Measurements from ENCODE around the gene ABCF3.

The ABCF3 gene

DNA sequence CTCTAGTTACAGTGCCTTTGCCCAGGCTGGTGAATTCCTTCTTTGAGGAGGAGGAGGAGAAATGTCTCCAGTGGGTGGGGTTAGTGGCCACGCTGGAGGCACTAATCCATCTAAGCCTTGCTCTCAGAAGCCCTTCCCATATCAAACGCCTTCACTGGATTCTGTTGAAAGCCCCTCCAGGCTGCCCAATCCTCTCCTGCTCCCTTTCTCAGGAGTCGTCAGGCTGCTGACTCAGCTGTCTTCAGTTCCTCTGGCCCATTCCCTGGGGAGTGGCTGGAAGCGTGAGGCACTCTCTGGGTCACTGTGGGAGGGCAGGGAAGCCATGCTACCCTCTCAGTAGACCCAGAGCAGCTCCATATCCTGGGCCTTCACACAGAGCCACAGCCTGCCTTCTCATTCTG lies 8.7 kb upstream of the ABCF3 start:
- TF ChIP-seq CTCF (IDR thresholded peaks at IDR 0.05; ENCODE audit: insufficient read depth, low read depth, low read length, missing control alignments): no peak
- no peak for DNase-seq (ENCODE audit: low read depth)
- H3K4me3 ChIP-seq (ENCODE audit: low read depth, low read length): no peak overlapping the region

- no peak overlapping the region for H3K4me3 ChIP-seq (ENCODE audit: low read depth, low read length)
- DNase-seq (ENCODE audit: low read depth): no peak
- TF ChIP-seq CTCF (IDR thresholded peaks at IDR 0.05; ENCODE audit: insufficient read depth, low read depth, low read length, missing control alignments): no peak
Observed at GRCh38 chr3:184177767-184178306, 8.2 kb upstream of the ABCF3 start.

GRCh38 chr3:184178521-184179138 lies 7.4 kb upstream of the ABCF3 start:
- DNase-seq (ENCODE audit: low read depth): no peak
- no peak overlapping the region for H3K4me3 ChIP-seq (ENCODE audit: low read depth, low read length)
- TF ChIP-seq CTCF (IDR thresholded peaks at IDR 0.05; ENCODE audit: insufficient read depth, low read depth, low read length, missing control alignments): no peak

DNA sequence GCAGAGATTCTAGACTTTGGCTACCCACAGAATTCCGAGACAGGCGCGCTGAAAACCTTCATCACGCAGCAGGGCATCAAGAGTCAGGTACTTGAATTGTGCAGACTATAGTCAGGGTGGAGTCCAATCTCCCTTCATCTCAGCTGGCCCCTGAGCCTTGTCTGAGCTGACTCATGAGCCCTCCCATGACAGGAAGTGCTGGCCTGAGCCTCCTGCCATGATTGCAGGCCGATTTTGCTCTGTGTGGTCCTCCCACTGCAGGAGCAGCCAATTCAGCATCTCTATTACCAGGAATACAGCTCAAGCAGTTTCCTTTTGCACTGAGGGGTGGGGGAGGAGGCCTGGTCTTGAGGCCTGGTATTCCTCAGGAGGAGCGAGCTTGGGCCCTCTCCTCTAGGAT lies 5.8 kb upstream of the ABCF3 start:
- no peak for DNase-seq (ENCODE audit: low read depth)
- TF ChIP-seq CTCF (IDR thresholded peaks at IDR 0.05; ENCODE audit: insufficient read depth, low read depth, low read length, missing control alignments): no peak
- H3K4me3 ChIP-seq (ENCODE audit: low read depth, low read length): no peak overlapping the region

DNA sequence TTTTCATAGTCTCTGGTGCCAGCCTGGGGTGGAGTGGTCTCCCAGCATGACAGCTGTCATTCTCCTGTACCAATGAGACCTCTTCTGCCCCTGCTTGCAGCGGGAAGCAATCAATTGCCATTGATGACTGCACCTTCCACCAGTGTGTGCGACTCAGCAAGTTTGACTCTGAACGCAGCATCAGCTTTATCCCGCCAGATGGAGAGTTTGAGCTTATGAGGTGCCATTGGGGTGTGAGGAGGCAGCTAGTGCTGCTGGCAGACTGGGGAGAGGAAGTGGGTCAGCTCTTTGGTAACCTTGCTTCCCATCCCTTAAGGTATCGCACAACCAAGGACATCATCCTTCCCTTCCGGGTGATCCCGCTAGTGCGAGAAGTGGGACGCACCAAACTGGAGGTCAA lies 4.4 kb upstream of the ABCF3 start:
- DNase-seq (ENCODE audit: low read depth): no peak
- no peak overlapping the region for H3K4me3 ChIP-seq (ENCODE audit: low read depth, low read length)
- TF ChIP-seq CTCF (IDR thresholded peaks at IDR 0.05; ENCODE audit: insufficient read depth, low read depth, low read length, missing control alignments): no peak

DNA sequence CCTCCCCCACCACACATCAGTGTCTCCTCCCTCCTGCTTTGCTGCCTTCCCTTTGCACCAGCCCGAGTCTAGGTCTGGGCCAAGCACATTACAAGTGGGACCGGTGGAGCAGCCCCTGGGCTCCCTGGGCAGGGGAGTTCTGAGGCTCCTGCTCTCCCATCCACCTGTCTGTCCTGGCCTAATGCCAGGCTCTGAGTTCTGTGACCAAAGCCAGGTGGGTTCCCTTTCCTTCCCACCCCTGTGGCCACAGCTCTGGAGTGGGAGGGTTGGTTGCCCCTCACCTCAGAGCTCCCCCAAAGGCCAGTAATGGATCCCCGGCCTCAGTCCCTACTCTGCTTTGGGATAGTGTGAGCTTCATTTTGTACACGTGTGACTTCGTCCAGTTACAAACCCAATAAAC lies 2.3 kb upstream of the ABCF3 start:
- no peak overlapping the region for H3K4me3 ChIP-seq (ENCODE audit: low read depth, low read length)
- TF ChIP-seq CTCF (IDR thresholded peaks at IDR 0.05; ENCODE audit: insufficient read depth, low read depth, low read length, missing control alignments): no peak
- no peak for DNase-seq (ENCODE audit: low read depth)
